Measurements from ENCODE around the gene CRISP3.
"Not testable (repeated sequence)": the region's sequence is repeated elsewhere in the genome, so short reads cannot be mapped to it uniquely, and the experiment has no call there.

Gene CRISP3

DNA sequence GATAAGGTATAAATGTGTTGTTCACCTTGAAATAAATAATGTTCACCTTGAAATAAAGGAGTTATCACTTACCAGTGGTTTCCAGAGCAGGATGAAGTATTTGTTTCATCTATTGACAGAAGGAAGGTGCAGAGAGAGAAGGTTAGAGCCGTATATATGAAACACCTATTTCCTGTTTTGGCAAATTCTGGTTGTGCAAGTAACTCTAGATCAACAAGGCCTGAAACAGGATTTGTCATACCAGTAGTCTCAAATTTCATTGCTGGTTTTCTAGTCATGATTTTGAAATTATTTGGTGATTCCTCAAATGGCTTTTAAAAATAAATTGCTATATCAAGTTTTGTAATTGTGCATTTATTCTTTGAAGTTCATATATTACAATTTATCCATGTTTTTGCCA is at the start of gene CRISP3:
CRISP3 (minus strand) TSS at position 130 of the 400 bp plus-strand sequence; CDS start at position 109, 21 bp downstream.
- no peak for DNase-seq (ENCODE audit: low spot score)

DNA sequence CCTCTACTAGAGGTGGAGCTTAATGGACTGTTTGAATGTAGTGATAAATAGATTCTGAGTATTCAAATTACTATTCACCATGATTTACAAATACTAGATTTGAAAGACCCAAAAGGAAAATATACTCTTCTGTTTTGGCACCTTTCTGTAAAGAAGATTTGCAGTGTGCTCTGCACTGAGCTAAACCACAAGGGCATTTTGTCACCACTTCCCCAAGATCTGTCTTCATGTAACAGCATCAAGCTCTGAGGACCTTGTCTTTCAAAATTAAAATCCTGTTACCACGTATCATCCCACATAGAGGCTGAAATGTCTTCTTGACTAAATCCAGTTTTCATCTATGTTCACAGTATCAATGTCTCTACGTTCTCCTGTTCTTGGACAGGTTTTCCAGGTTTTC is 46.2 kb upstream of the CRISP3 start:
- no peak for DNase-seq (ENCODE audit: low spot score)

DNA sequence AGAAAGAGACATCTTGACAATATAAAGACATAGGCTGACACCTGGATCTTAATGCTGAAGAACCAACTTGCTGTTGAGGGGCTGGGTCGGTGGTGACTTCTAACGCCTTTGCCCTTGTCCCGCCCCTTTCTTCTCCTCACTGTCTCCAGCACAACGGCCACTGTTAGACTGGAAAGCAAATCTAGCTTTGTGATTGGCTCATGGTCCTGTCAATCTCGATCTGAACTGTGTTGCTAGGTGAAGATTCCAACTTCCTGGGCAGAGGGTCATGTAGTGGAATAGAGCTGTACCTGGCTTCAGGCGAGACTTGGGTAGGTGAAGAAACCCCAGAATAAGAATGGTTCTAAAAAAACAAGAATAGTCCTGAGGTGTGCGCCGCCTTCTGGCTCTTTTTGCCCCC is 43.0 kb upstream of the CRISP3 start, which contains the start of gene PGK2:
PGK2 (minus strand) TSS at position 110 of the 400 bp plus-strand sequence; CDS start at position 12, 98 bp downstream.
- no peak for DNase-seq (ENCODE audit: low spot score)

DNA sequence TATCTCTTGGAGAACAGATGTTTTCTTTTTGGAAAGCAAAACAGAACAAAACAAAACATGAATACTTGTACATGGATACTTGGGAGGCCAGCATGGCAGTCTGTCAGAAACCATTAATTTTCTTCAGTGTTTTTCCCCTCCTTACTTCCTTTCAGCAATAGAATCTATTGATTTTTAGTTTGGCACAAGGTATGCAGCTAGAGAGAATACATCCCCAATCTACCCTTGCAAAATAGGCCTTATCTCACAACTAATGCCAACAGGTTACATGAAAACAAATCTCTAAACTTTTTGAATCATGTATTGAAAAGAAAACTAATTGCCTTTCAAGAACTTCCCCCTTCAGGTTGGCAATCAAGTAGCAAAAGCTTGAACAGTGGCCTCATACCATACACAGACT is 40.1 kb upstream of the CRISP3 start:
- DNase-seq (ENCODE audit: low spot score), result no peak

GRCh38 chr6:49782725-49783124 is 38.5 kb upstream of the CRISP3 start:
- no peak for DNase-seq (ENCODE audit: low spot score)

DNA sequence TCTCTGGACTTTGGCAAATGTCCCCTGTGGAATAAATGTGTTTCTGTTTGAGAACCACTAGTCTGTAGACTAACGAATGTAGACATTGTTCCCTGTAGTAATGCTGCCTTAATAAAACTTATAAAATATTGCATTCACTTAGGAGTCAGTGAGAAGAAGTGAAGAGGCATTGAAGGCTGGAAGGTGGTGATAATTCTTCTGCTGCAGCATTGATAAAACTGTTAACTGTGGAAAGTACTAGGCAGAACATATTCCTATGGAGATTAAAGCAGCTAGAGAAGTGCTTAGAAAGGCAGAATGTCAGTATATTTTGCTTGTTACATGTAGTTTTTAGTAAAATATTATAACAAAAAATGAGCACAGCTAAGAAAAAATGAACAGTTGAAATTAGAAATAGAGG is 38.1 kb upstream of the CRISP3 start:
- no peak for DNase-seq (ENCODE audit: low spot score)

GRCh38 chr6:49776444-49776843 is 32.3 kb upstream of the CRISP3 start:
- no peak for DNase-seq (ENCODE audit: low spot score)

DNA sequence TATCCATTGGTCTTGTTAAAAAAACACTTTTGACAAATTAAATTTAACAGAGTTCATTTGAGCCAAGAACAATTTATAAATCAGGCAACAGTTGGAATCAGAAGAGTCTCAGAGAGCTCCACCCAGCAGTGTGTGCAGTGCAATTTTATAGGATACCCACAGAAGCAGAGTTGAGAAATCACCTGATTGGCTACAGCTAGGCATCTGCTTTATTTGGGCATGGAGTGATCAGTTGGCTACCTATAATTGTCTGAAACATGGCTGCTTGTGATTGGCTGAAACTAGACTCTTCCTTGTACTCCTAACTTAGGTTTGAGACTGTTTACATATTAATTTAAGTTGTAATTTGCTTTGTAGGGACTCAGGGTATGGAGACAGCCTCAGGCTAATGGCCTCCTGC is 30.9 kb upstream of the CRISP3 start:
- no peak for DNase-seq (ENCODE audit: low spot score)

GRCh38 chr6:49772285-49772684 is 28.1 kb upstream of the CRISP3 start:
- DNase-seq (ENCODE audit: low spot score), result no peak

GRCh38 chr6:49766762-49767161 is 22.6 kb upstream of the CRISP3 start:
- no peak for DNase-seq (ENCODE audit: low spot score)

GRCh38 chr6:49764571-49765236 is 20.5 kb upstream of the CRISP3 start:
- no peak for DNase-seq (ENCODE audit: low spot score)

- no peak for DNase-seq (ENCODE audit: low spot score)
These were observed 759 bp downstream of the CRISP3 start for GRCh38 chr6:49743429-49743828.

- no peak for DNase-seq (ENCODE audit: low spot score)
These were observed 4.8 kb downstream of the CRISP3 start for GRCh38 chr6:49739423-49739822.

DNA sequence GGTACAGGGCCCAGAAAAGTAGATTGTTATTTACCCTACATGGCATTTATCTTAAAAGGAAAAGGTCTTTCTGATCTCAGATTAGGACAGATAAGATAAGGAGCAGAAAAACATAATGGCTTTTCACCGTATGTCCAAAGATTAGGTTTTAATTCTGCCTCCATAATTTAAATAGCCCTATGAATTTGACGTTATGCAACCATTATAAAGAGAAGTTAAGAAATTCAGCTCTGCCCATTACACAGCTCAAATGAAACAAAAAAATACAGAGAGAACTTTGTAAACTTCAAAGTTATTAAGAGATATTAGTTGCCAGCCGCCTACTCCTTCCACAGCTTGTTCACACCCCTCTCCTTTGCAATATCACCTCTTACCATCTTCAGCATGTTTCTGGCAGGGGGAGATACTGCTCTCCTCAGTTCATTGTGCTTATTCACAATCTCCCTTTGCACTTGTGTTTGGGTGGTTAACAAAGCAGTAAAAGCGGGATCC is 8.1 kb downstream of the CRISP3 start:
- no peak for DNase-seq (ENCODE audit: low spot score)

DNA sequence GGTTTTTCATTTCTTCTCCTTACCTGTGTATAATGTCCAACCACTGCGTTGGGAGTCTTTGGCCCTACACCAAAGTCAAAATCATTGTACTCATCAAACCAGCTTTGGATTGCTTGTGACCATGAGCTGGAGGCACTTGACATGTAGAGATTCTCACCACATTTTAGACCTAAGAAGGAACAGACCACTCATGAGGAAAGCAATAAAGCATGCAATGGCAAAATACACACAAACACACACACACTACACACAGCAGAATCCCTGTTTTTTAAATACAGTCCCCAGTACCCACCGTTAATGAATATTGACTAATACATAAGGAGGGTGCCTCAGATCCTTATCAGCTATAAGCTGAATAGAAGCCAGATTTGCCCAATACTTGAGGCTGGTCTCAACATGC is 10.5 kb downstream of the CRISP3 start:
- DNase-seq (ENCODE audit: low spot score), result no peak

DNA sequence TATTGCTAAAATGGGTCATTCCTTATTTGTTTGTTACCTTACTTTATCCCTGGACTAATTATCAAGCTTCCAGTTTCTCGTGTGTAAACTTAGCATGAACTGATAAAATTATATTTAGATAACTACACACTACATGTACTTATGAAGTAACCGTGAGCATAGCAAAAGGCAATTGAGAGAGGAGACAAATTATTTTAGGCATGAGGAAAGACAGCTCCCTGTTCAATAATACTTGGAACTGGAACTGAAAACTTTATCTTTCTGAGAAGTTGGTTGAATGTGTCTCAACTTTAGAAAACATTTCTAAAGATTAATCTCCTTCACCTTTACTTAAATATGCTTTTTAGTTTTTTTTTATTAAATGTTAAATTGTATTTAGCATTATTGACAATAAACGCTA is 11.4 kb downstream of the CRISP3 start:
- DNase-seq (ENCODE audit: low spot score), result no peak

GRCh38 chr6:49730251-49730650 is 13.9 kb downstream of the CRISP3 start:
- DNase-seq (ENCODE audit: low spot score), result no peak

- DNase-seq (ENCODE audit: low spot score), result not testable (repeated sequence)
These were observed 20.3 kb downstream of the CRISP3 start for GRCh38 chr6:49723917-49724316.

DNA sequence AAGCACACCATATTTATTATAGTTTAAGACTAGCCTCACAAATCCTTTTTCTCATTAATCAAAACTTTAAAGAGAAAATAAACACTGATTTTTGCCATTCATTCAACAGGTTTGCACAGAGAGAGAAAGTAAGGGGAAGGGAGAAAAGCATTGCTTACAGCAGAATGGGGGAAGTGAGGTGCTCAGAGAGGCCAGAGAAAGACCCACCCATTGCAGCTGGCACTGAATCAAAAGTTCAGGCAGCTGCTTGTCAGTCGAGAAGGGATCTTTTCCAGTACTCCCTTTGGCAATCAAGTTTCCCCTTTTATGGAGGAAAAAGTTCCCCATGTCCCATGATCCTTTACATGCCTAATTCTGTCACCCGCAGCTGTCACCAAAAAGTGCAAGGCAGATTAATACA is 22.9 kb downstream of the CRISP3 start:
- no peak for DNase-seq (ENCODE audit: low spot score)

DNA sequence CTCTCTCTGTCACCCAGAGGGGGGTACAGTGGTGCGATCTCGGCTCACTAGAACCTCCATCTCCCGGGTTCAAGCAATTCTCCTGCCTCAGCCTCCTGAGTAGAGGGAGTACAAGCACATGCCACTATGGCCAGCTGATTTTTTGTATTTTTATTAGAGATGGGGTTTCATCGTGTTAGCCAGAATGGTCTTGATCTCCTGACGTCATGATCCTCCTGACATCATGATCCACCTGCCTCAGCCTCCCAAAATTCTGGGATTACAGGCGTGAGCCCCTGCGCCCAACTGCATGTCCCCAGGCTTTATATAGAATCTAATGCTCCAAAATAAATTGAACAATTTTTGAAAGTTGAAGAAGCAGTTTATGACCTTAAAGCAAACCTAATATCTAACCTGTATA is 23.8 kb downstream of the CRISP3 start:
- DNase-seq (ENCODE audit: low spot score), result no peak

- no peak for DNase-seq (ENCODE audit: low spot score)
These were observed 30.8 kb downstream of the CRISP3 start, which contains the start of gene CRISP2 for GRCh38 chr6:49713346-49713745. Gene CRISP2 (minus strand): TSS chr6:49713543. CDS start chr6:49709196, 4,347 bp downstream.

GRCh38 chr6:49698478-49698877 is 45.7 kb downstream of the CRISP3 start:
- no peak for DNase-seq (ENCODE audit: low spot score)

DNA sequence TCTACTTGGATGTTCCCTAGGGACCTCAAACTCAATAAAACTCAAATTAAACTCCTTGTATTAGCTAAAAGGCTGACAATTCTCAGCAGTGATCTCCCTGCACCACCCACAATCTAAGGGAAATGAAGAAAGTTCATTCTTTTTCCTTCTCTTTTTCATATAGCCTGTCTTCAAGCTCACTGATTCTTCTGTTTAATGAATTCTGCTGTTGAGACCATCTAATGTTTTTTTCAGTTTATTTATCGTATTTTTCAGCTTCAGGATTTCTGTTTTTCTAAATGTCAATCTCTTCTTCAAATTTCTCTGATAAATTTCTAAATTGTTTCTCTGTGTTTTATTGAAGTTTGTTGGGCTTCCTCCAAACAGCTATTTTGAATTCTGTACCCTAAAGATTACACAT is 50.7 kb downstream of the CRISP3 start:
- DNase-seq (ENCODE audit: low spot score), result no peak

DNA sequence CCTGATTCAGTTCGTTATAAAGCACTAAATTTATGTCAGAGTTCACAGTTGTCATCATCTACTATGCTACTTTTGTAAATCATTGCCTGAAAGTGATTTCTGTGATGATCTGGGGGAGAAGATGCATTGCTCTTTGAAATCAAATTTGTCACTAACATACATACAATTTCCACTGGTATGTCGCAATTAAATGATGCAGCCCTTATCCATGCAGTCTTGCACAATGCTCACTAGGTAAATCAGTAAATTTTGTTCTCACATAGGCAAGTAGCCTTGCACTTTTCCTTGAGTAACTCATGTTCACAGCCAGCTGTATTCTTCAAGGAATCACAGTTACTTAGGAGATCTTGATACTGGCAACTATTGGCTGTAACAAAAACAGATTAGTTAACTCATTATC is 51.7 kb downstream of the CRISP3 start:
- no peak for DNase-seq (ENCODE audit: low spot score)

Data from COLO829 (cell line).